GM12878 (cell line): ENCODE data around the gene GAK. TPM values are rescaled to one million over a fixed set of nuclear protein-coding genes. Genes with fewer than 3 reads are reported as not detected.
"Not testable (repeated sequence)": the region's sequence is repeated elsewhere in the genome, so short reads cannot be mapped to it uniquely, and the experiment has no call there.

ENCODE experiments used
- ATAC-seq: fragments of 200-7000 bp; cut with Tn5 transposase; 3 replicates; pipeline ENCODE4 v1.9.1; 2020; ENCODE audit warnings: mild to moderate bottlenecking, moderate library complexity
- BruUV-seq: library from RNA; stranded (reverse); fragments of 400-500 nt; replicated peaks from 2 replicates; lab custom pipeline; 2021; lab: Mats Ljungman, UMichigan
- CTCF ChIA-PET: fragments of 300-600 bp; sonication (Branson Sonifier 250); formaldehyde crosslinking; extraction: SDS; loops from one replicate; lab custom pipeline; 2021; ENCODE audit warnings: inconsistent platforms; lab: Yijun Ruan, JAX
- POLR2A ChIA-PET: fragments of 350-600 bp; formaldehyde crosslinking; extraction: SDS; loops from one replicate; lab custom pipeline; 2021; ENCODE audit warnings: inconsistent platforms; lab: Charles Lee
- RAD21 ChIA-PET: fragments of 300-600 bp; sonication (Branson Sonifier 250); formaldehyde crosslinking; loops from one replicate; lab custom pipeline; 2023; ENCODE audit warnings: antibody characterized with exemption; ENCODE audit not compliant: unreplicated experiment; lab: Charles Lee
- SMC1A ChIA-PET: fragments of 300-600 bp; sonication (Branson Sonifier 250); formaldehyde crosslinking; loops from one replicate; lab custom pipeline; 2023; ENCODE audit not compliant: unreplicated experiment, uncharacterized antibody; lab: Charles Lee
- DNase-seq: peaks from one replicate; pipeline ENCODE4 v3.0.0-alpha.2; 2011; ENCODE audit warnings: low read depth, low spot score
- FAIRE-seq: peaks from 3 replicates; lab custom pipeline; 2011; peaks lifted over from hg19 to GRCh38; lab: Jason Lieb, UNC
- H2AFZ ChIP-seq: 2 replicates; pipeline ENCODE4 v1.6.0; 2011; ENCODE audit warnings: low read depth, low read length, control low read depth; ENCODE audit not compliant: control insufficient read depth
- H3K27ac ChIP-seq: 2 replicates; pipeline ENCODE4 v1.5.1; 2011; ENCODE audit warnings: control low read depth; ENCODE audit not compliant: control insufficient read depth, insufficient read depth
- H3K27me3 ChIP-seq, 2 experiments: replicated peaks in 1 of 2; 2 replicates each; pipeline versions ENCODE4 v1.6.0 to v1.6.1; 2011; ENCODE audit warnings: low read length in 1 of 2; ENCODE audit not compliant: control insufficient read depth in 2 of 2, insufficient read depth in 2 of 2
- H3K36me3 ChIP-seq, 2 experiments: 2 replicates each; pipeline ENCODE4 v1.5.1; 2011; ENCODE audit warnings: low read length in 1 of 2; ENCODE audit not compliant: control insufficient read depth in 2 of 2, insufficient read depth in 2 of 2
- H3K4me1 ChIP-seq: 2 replicates; pipeline ENCODE4 v1.6.1; 2011; ENCODE audit warnings: mild to moderate bottlenecking, low read length, moderate library complexity, mixed read lengths; ENCODE audit not compliant: control insufficient read depth, insufficient read depth
- H3K4me2 ChIP-seq: 2 replicates; pipeline ENCODE4 v1.6.0; 2011; ENCODE audit warnings: control low read depth; ENCODE audit not compliant: control insufficient read depth, insufficient read depth
- H3K4me3 ChIP-seq: fragments of 200-600 bp; sonication (generic); 2 replicates; pipeline ENCODE4 v1.5.1; 2016
- H3K79me2 ChIP-seq: 2 replicates; pipeline ENCODE4 v1.6.0; 2011; ENCODE audit warnings: low read length; ENCODE audit not compliant: control insufficient read depth, insufficient read depth
- H3K9ac ChIP-seq: 2 replicates; pipeline ENCODE4 v1.8.0; 2011; ENCODE audit warnings: low read length, control low read depth, mixed read lengths; ENCODE audit not compliant: control insufficient read depth, insufficient read depth
- H3K9me3 ChIP-seq: replicated peaks from 3 replicates; pipeline ENCODE4 v1.5.1; 2011; ENCODE audit warnings: mild to moderate bottlenecking, low read length; ENCODE audit not compliant: control insufficient read depth, insufficient read depth
- H4K20me1 ChIP-seq: 2 replicates; pipeline ENCODE4 v1.6.0; 2011; ENCODE audit not compliant: control insufficient read depth, insufficient read depth
- BHLHE40 ChIP-seq, 2 experiments: fragments of 450-650 bp in 1 of 2; IDR thresholded peaks; 2 replicates each; pipeline ENCODE4 v1.6.1; 2011 to 2017; ENCODE audit warnings: low read depth in 2 of 2, borderline replicate concordance in 1 of 2, improper control_type of control experiment in 1 of 2, low read length in 1 of 2, mild to moderate bottlenecking in 1 of 2
- CHD1 ChIP-seq: IDR thresholded peaks from 2 replicates; pipeline ENCODE4 v1.6.1; 2012; ENCODE audit warnings: low read depth, low read length, improper control_type of control experiment
- KLF5 ChIP-seq: fragments of 450-650 bp; IDR thresholded peaks from 2 replicates; pipeline ENCODE4 v1.6.1; 2014; ENCODE audit warnings: mild to moderate bottlenecking; ENCODE audit not compliant: partially characterized antibody
- PKNOX1 ChIP-seq: fragments of 450-650 bp; IDR thresholded peaks from 2 replicates; pipeline ENCODE4 v1.6.1; 2016; ENCODE audit warnings: mild to moderate bottlenecking
- PML ChIP-seq: IDR thresholded peaks from 2 replicates; pipeline ENCODE4 v1.6.1; 2012; ENCODE audit warnings: low read length, inconsistent platforms
- POLR2AphosphoS2 ChIP-seq: IDR thresholded peaks from 2 replicates; pipeline ENCODE4 v1.6.1; 2011; ENCODE audit warnings: low read depth, mild to moderate bottlenecking, low read length, improper control_type of control experiment, moderate library complexity
- POLR2AphosphoS5 ChIP-seq: IDR thresholded peaks from 2 replicates; pipeline ENCODE4 v1.6.1; 2011; ENCODE audit warnings: mild to moderate bottlenecking, low read length, inconsistent platforms
- SRF ChIP-seq, 2 experiments: IDR thresholded peaks; 2 replicates each; pipeline ENCODE4 v1.6.1; 2011; ENCODE audit warnings: low read depth in 2 of 2, low read length in 2 of 2, mild to moderate bottlenecking in 1 of 2, moderate library complexity in 1 of 2
- TAF1 ChIP-seq: IDR thresholded peaks from 2 replicates; pipeline ENCODE4 v1.6.1; 2011; ENCODE audit warnings: mild to moderate bottlenecking, low read depth, low read length, borderline replicate concordance
- WGBS: methylation state at CpG from one replicate; pipeline ENCODE4 v1.1.6; 2016; ENCODE audit warnings: low lambda C conversion rate; ENCODE audit not compliant: insufficient replicate concordance, insufficient coverage; ENCODE audit errors: missing lambda C conversion rate; 5-methylcytosine and 5-hydroxymethylcytosine counted together
- in situ Hi-C: fragments of 300-500 bp; cut with MboI; formaldehyde crosslinking; loops from 9 replicates; pipeline ENCODE4 v1.14.3; 2018; ENCODE audit warnings: mixed read lengths
- intact Hi-C: fragments of 100-400 bp; cut with micrococcal nuclease; formaldehyde crosslinking; loops from one replicate; pipeline ENCODE4 v1.14.2; 2022; ENCODE audit not compliant: unreplicated experiment
- polyA plus RNA-seq, 11 experiments: library from polyadenylated mRNA; depleted of rRNA in 4 of 11; unstranded in 6 of 11; stranded (reverse) in 5 of 11; fragments of >200 nt; fragmentation: Nextera tagmentation in 4 of 11; fragmentation: Illumina TruSeq in 1 of 11; extraction: Ambion mirVana in 4 of 11; extraction: Trizol in 1 of 11; gene quantifications; 1 replicate in 1 of 11; 2 replicates in 10 of 11; pipeline versions ENCODE4 v1.2.1 to v1.2.3, GENCODE V29; 2011 to 2016; ENCODE audit warnings: inconsistent platforms in 2 of 11, missing spikeins in 2 of 11, low read depth in 1 of 11
- total RNA-seq, 4 experiments: library from RNA; depleted of rRNA in 3 of 4; stranded (reverse); fragments of >200 nt in 3 of 4; fragmentation: Illumina TruSeq in 1 of 4; extraction: Trizol in 1 of 4; gene quantifications; 2 replicates each; pipeline versions ENCODE4 v1.2.1 to v1.2.3, GENCODE V29; 2013 to 2021

GAK gene
- total and polyA plus RNA-seq, 10 of the 15 experiments (the other 5 are each of a cell fraction or from before 2014, with no cell fraction given): 0.82 to 127 (median 53.8) TPM

- POLR2A ChIA-PET: no interaction called here
- WGBS: 67% methylated on average over 28 of the region's 28 CpGs
These were observed 13.4 kb upstream of the GAK start for GRCh38 chr4:945274-946102.

GRCh38 chr4:939508-939907, 7.4 kb upstream of the GAK start:
- H3K4me3 ChIP-seq, H3K79me2 ChIP-seq, H3K9ac ChIP-seq, ATAC-seq, H3K36me3 ChIP-seq, FAIRE-seq, H4K20me1 ChIP-seq, H3K27me3 ChIP-seq, in situ Hi-C loops, SMC1A ChIA-PET, H3K9me3 ChIP-seq, H3K4me2 ChIP-seq, DNase-seq, BruUV-seq, H2AFZ ChIP-seq, H3K27ac ChIP-seq, RAD21 ChIA-PET: not testable (repeated sequence)
- peaks cover 15% of the 10 kb centered on the region for H3K4me1 ChIP-seq
- intact Hi-C loops: loop anchor here (5.0 to 10.0 kb wide), 2 partner anchors 33 to 265 kb away; partner anchors contain the start of genes ATP5ME, DGKQ and MYL5
- peak; percentile 25; the same call in 1 of the 2 replicates for TF ChIP-seq PKNOX1
- 69% methylated on average over 4 of the region's 4 CpGs for WGBS
- ChIA-PET CTCF (interaction anchor here (1.4 kb wide), 1 partner anchor 48 kb away, joined by 4 read pairs; no protein-coding TSS in a partner anchor), POLR2A (interaction anchor here (0.5 to 1.4 kb wide), 2 partner anchors 9 to 323 kb away, joined by 4 read pairs; no protein-coding TSS in a partner anchor)

More at GRCh38 chr4:945274-946102, 13.4 kb upstream of the GAK start:
- Histone ChIP-seq H3K9me3 (no peaks in the 10 kb centered on the region), H3K4me3 (no peak overlapping the region), H3K4me2 (no peak overlapping the region), H3K4me1 (no peaks in the 10 kb centered on the region), H3K27ac (no peak overlapping the region), H4K20me1 (no peaks in the 10 kb centered on the region), H2AFZ (no peak overlapping the region), H3K79me2 (no peaks in the 10 kb centered on the region), H3K9ac (no peak overlapping the region), H3K36me3 (no peaks in the 10 kb centered on the region), H3K27me3 (no peaks in the 10 kb centered on the region)
- SMC1A ChIA-PET: no interaction called here
- DNase-seq: no peak
- no peak for FAIRE-seq
- no peak for TF ChIP-seq CHD1
- TF ChIP-seq TAF1: no peak
- no peak for TF ChIP-seq SRF (IDR thresholded peaks at IDR 0.05; ENCODE audit: low read depth in 2 of 2, low read length in 2 of 2)
- no peak for TF ChIP-seq PML
- no peak for TF ChIP-seq POLR2AphosphoS5
- TF ChIP-seq KLF5: no peak
- no peak for TF ChIP-seq BHLHE40 (IDR thresholded peaks at IDR 0.05; ENCODE audit: borderline replicate concordance in 1 of 2, low read depth in 2 of 2, low read length in 1 of 2)
- TF ChIP-seq POLR2AphosphoS2: no peak
- ATAC-seq: no peak
- intact Hi-C loops: no loop called here
- in situ Hi-C loops: no loop called here
- no TSS peak for BruUV-seq
- RAD21 ChIA-PET: no interaction called here
- CTCF ChIA-PET: no interaction called here
